HCT116 (cell line): ENCODE measurements around the gene ARL14. TPM values are rescaled to one million over a fixed set of nuclear protein-coding genes. Genes with fewer than 3 reads are reported as not detected.

Source experiments
- ATAC-seq: fragments of 200-7000 bp; cut with Tn5 transposase; 2 replicates; pipeline ENCODE4 v1.9.1; 2020; ENCODE audit warnings: mild to moderate bottlenecking, moderate library complexity
- BruUV-seq: library from RNA; stranded (reverse); fragments of 400-500 nt; replicated peaks from 2 replicates; lab custom pipeline; 2021; lab: Mats Ljungman, UMichigan
- CTCF ChIA-PET: fragments of 300-600 bp; sonication (Branson Sonifier 250); formaldehyde crosslinking; loops from one replicate; lab custom pipeline; 2021; ENCODE audit warnings: antibody characterized with exemption; lab: Charles Lee
- POLR2A ChIA-PET: fragments of 300-600, 350-600 bp; sonication (Branson Sonifier 250); formaldehyde crosslinking; loops from one replicate; lab custom pipeline; 2021; ENCODE audit warnings: antibody characterized with exemption; lab: Charles Lee
- RAD21 ChIA-PET, 2 experiments: fragments of 300-600 bp; sonication (Branson Sonifier 250); formaldehyde crosslinking; loops; one replicate each; lab custom pipeline; 2023; ENCODE audit warnings: low total read pairs in 2 of 2; ENCODE audit not compliant: uncharacterized antibody in 2 of 2, unreplicated experiment in 2 of 2, low non-redundant PET in 1 of 2; lab: Charles Lee
- DNase-seq: peaks from one replicate; pipeline ENCODE4 v3.0.0-alpha.2; 2010; ENCODE audit warnings: low read depth, low spot score
- H2AFZ ChIP-seq: fragments of 200-600 bp; shearing (Covaris generic), sonication (generic); 2 replicates; pipeline ENCODE4 v1.6.1; 2017; ENCODE audit warnings: low read depth, mixed run types, mixed read lengths, antibody characterized with exemption, low read length; ENCODE audit not compliant: poor library complexity, severe bottlenecking
- H3K27ac ChIP-seq: 2 replicates; pipeline ENCODE4 v1.5.1; 2012; ENCODE audit warnings: low read depth, low read length
- H3K27me3 ChIP-seq: fragments of 200-600 bp; sonication (generic); 2 replicates; pipeline ENCODE4 v1.6.1; 2016; ENCODE audit warnings: mixed run types, low read length, mixed read lengths; ENCODE audit not compliant: insufficient read depth
- H3K36me3 ChIP-seq, 2 experiments: fragments of 200-500 bp in 1 of 2; fragments of 200-600 bp in 1 of 2; sonication (Bioruptor generic) in 1 of 2; sonication (generic) in 1 of 2; 2 replicates each; pipeline versions ENCODE4 v1.5.1 to v1.6.1; 2014 to 2016; ENCODE audit warnings: low read length in 2 of 2, inconsistent platforms in 1 of 2, mixed read lengths in 1 of 2, mixed run types in 1 of 2; ENCODE audit not compliant: insufficient read depth in 2 of 2, control insufficient read depth in 1 of 2
- H3K4me1 ChIP-seq, 2 experiments: fragments of 200-600 bp in 1 of 2; sonication (generic) in 1 of 2; 2 replicates each; pipeline versions ENCODE4 v1.5.1 to v1.6.1; 2012 to 2017; ENCODE audit warnings: low read length in 2 of 2, inconsistent platforms in 1 of 2, mild to moderate bottlenecking in 1 of 2, mixed read lengths in 1 of 2, mixed run types in 1 of 2, moderate library complexity in 1 of 2; ENCODE audit not compliant: insufficient read depth in 2 of 2, control insufficient read depth in 1 of 2
- H3K4me2 ChIP-seq: fragments of 200-600 bp; sonication (generic); 2 replicates; pipeline ENCODE4 v1.6.1; 2017; ENCODE audit warnings: mixed run types, low read length, mixed read lengths
- H3K4me3 ChIP-seq, 2 experiments: fragments of 200-600 bp in 1 of 2; sonication (generic) in 1 of 2; replicated peaks in 1 of 2; 2 replicates each; pipeline ENCODE4 v1.5.1; 2011 to 2016; ENCODE audit warnings: low read length in 2 of 2, control low read depth in 1 of 2, low read depth in 1 of 2, mild to moderate bottlenecking in 1 of 2, mixed read lengths in 1 of 2, mixed run types in 1 of 2
- H3K79me2 ChIP-seq: fragments of 200-600 bp; sonication (generic); 2 replicates; pipeline ENCODE4 v1.6.1; 2017; ENCODE audit warnings: mild to moderate bottlenecking, mixed run types, low read length, moderate library complexity, mixed read lengths; ENCODE audit not compliant: insufficient read depth
- H3K9ac ChIP-seq: fragments of 200-600 bp; sonication (generic); 2 replicates; pipeline ENCODE4 v1.6.1; 2016; ENCODE audit warnings: low read length, mixed read lengths
- H3K9me2 ChIP-seq: fragments of 200-600 bp; sonication (generic), shearing (Covaris generic); 2 replicates; pipeline ENCODE4 v1.6.1; 2017; ENCODE audit warnings: mixed run types, mild to moderate bottlenecking, moderate library complexity; ENCODE audit not compliant: insufficient read depth
- H3K9me3 ChIP-seq, 2 experiments: fragments of 200-500 bp in 1 of 2; fragments of 200-600 bp in 1 of 2; sonication (Bioruptor generic) in 1 of 2; sonication (generic) in 1 of 2; 2 replicates each; pipeline ENCODE4 v1.6.1; 2014 to 2017; ENCODE audit warnings: low read length in 2 of 2, mixed read lengths in 2 of 2, inconsistent platforms in 1 of 2, low read depth in 1 of 2, mild to moderate bottlenecking in 1 of 2, mixed run types in 1 of 2, moderate library complexity in 1 of 2; ENCODE audit not compliant: control insufficient read depth in 1 of 2, insufficient read depth in 1 of 2
- H4K20me1 ChIP-seq: fragments of 200-600 bp; sonication (generic), shearing (Covaris generic); 2 replicates; pipeline ENCODE4 v1.6.1; 2017; ENCODE audit warnings: mixed run types, mild to moderate bottlenecking, moderate library complexity; ENCODE audit not compliant: insufficient read depth
- CEBPB ChIP-seq: IDR thresholded peaks from 2 replicates; pipeline ENCODE4 v1.6.1; 2012; ENCODE audit warnings: low read depth
- EGR1 ChIP-seq: IDR thresholded peaks from 2 replicates; pipeline ENCODE4 v1.6.1; 2012; ENCODE audit warnings: low read depth
- ELF1 ChIP-seq: IDR thresholded peaks from 2 replicates; pipeline ENCODE4 v1.6.1; 2012; ENCODE audit warnings: low read depth, borderline replicate concordance
- EZH2 ChIP-seq: fragments of 200-600 bp; sonication (generic); IDR thresholded peaks from 2 replicates; pipeline ENCODE4 v1.6.1; 2017; ENCODE audit warnings: antibody characterized with exemption, mixed run types
- FOSL1 ChIP-seq: IDR thresholded peaks from 2 replicates; pipeline ENCODE4 v1.6.1; 2012; ENCODE audit warnings: low read depth
- POLR2A ChIP-seq: IDR thresholded peaks from 2 replicates; pipeline ENCODE4 v1.7.0; 2011; ENCODE audit warnings: borderline replicate concordance; ENCODE audit not compliant: insufficient read depth, insufficient read length; ENCODE audit errors: extremely low read depth
- POLR2AphosphoS5 ChIP-seq: IDR thresholded peaks from 2 replicates; pipeline ENCODE4 v1.6.1; 2011; ENCODE audit warnings: mild to moderate bottlenecking, low read depth, low read length, moderate library complexity
- RAD21 ChIP-seq: IDR thresholded peaks from 2 replicates; pipeline ENCODE4 v1.6.1; 2012; ENCODE audit warnings: low read depth, mild to moderate bottlenecking
- SIN3A ChIP-seq: IDR thresholded peaks from 2 replicates; pipeline ENCODE4 v1.6.1; 2012; ENCODE audit warnings: low read depth
- SRF ChIP-seq: IDR thresholded peaks from 2 replicates; pipeline ENCODE4 v1.6.1; 2012; ENCODE audit warnings: low read depth
- YY1 ChIP-seq: IDR thresholded peaks from 2 replicates; pipeline ENCODE4 v1.6.1; 2011; ENCODE audit warnings: low read length, low read depth, moderate library complexity, mild to moderate bottlenecking; ENCODE audit not compliant: insufficient replicate concordance; ENCODE audit errors: extremely low read depth
- ZFX ChIP-seq: fragments of 450-650 bp; IDR thresholded peaks from 2 replicates; pipeline ENCODE4 v1.6.1; 2017
- intact Hi-C: fragments of 100-400 bp; cut with micrococcal nuclease; formaldehyde crosslinking; loops from 2 replicates; pipeline ENCODE4 v1.10.0; 2022
- total RNA-seq: library from RNA; stranded (reverse); gene quantifications from one replicate; pipeline ENCODE4 v1.2.1, GENCODE V29; 2021; ENCODE audit not compliant: unreplicated experiment
- TF ChIP-seq, protein P1 (sequence below): IDR thresholded peaks from 2 replicates; pipeline ENCODE4 v1.6.1; 2012
- TF ChIP-seq, protein P2 (sequence below), 3 experiments: fragments of 200-600 bp in 1 of 3; sonication (generic) in 1 of 3; IDR thresholded peaks in 2 of 3; conservative IDR thresholded peaks in 1 of 3; 2 replicates each; pipeline ENCODE4 v1.5.1; 2012 to 2017; ENCODE audit warnings: low read depth in 2 of 3, low read length in 2 of 3, antibody characterized with exemption in 1 of 3, borderline replicate concordance in 1 of 3, control low read depth in 1 of 3, mild to moderate bottlenecking in 1 of 3, mixed read lengths in 1 of 3, mixed run types in 1 of 3, moderate library complexity in 1 of 3; ENCODE audit not compliant: insufficient read depth in 1 of 3
- TF ChIP-seq, protein P3 (sequence below): IDR thresholded peaks from 2 replicates; pipeline ENCODE4 v1.6.1; 2012; ENCODE audit warnings: low read depth

The ARL14 gene
- total RNA-seq, 1 experiment from 2014 or later, result 0.42 TPM

DNA sequence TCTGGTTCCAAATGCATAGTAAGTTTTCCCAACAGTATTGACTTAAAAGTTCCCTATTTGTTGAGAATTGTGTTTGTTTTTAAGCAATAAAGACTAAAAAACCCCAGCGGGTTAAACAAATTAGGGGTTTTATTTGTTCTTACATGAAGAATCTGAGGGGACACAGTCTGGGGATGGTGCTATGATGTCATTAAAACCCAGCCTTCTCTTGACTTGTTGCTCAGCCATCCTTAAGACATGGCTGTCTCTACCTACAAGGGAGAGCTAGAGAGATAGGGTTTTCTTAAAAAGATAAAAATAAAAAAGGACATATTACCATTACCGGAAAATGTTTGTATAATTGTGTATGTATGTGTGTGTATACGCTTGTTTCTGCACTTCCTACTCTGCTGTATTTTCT is 11.7 kb upstream of the ARL14 start:
- H3K9me2 ChIP-seq, result no peaks in the 10 kb centered on the region
- H3K79me2 ChIP-seq, result no peaks in the 10 kb centered on the region
- no peaks in the 10 kb centered on the region for H4K20me1 ChIP-seq
- no peak for TF ChIP-seq ZFX
- no peak for TF ChIP-seq CEBPB
- TF ChIP-seq YY1, result no peak
- TF ChIP-seq, protein P1, sequence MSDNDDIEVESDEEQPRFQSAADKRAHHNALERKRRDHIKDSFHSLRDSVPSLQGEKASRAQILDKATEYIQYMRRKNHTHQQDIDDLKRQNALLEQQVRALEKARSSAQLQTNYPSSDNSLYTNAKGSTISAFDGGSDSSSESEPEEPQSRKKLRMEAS, result no peak
- TF ChIP-seq POLR2A, result no peak
- no peak for TF ChIP-seq SIN3A
- TF ChIP-seq, protein P2, sequence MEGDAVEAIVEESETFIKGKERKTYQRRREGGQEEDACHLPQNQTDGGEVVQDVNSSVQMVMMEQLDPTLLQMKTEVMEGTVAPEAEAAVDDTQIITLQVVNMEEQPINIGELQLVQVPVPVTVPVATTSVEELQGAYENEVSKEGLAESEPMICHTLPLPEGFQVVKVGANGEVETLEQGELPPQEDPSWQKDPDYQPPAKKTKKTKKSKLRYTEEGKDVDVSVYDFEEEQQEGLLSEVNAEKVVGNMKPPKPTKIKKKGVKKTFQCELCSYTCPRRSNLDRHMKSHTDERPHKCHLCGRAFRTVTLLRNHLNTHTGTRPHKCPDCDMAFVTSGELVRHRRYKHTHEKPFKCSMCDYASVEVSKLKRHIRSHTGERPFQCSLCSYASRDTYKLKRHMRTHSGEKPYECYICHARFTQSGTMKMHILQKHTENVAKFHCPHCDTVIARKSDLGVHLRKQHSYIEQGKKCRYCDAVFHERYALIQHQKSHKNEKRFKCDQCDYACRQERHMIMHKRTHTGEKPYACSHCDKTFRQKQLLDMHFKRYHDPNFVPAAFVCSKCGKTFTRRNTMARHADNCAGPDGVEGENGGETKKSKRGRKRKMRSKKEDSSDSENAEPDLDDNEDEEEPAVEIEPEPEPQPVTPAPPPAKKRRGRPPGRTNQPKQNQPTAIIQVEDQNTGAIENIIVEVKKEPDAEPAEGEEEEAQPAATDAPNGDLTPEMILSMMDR (IDR thresholded peaks at IDR 0.05 in 2 of 3, conservative IDR thresholded peaks at IDR 0.05 in 1 of 3; ENCODE audit: borderline replicate concordance in 1 of 3, insufficient read depth in 1 of 3, low read depth in 2 of 3, low read length in 2 of 3), result no peak
- TF ChIP-seq FOSL1, result no peak
- no peak for TF ChIP-seq POLR2AphosphoS5
- TF ChIP-seq ELF1, result no peak
- TF ChIP-seq EZH2, result no peak
- no peak for TF ChIP-seq EGR1
- TF ChIP-seq RAD21, result no peak
- TF ChIP-seq, protein P3, sequence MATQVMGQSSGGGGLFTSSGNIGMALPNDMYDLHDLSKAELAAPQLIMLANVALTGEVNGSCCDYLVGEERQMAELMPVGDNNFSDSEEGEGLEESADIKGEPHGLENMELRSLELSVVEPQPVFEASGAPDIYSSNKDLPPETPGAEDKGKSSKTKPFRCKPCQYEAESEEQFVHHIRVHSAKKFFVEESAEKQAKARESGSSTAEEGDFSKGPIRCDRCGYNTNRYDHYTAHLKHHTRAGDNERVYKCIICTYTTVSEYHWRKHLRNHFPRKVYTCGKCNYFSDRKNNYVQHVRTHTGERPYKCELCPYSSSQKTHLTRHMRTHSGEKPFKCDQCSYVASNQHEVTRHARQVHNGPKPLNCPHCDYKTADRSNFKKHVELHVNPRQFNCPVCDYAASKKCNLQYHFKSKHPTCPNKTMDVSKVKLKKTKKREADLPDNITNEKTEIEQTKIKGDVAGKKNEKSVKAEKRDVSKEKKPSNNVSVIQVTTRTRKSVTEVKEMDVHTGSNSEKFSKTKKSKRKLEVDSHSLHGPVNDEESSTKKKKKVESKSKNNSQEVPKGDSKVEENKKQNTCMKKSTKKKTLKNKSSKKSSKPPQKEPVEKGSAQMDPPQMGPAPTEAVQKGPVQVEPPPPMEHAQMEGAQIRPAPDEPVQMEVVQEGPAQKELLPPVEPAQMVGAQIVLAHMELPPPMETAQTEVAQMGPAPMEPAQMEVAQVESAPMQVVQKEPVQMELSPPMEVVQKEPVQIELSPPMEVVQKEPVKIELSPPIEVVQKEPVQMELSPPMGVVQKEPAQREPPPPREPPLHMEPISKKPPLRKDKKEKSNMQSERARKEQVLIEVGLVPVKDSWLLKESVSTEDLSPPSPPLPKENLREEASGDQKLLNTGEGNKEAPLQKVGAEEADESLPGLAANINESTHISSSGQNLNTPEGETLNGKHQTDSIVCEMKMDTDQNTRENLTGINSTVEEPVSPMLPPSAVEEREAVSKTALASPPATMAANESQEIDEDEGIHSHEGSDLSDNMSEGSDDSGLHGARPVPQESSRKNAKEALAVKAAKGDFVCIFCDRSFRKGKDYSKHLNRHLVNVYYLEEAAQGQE, result no peak
- TF ChIP-seq SRF, result no peak
- TF ChIP-seq, all 23 proteins: peak for 0
- Histone ChIP-seq H3K27me3 (no peaks in the 10 kb centered on the region), H3K9me3 (no peaks in the 10 kb centered on the region), H3K4me2 (no peak overlapping the region), H3K36me3 (no peaks in the 10 kb centered on the region), H2AFZ (peak overlapping the region; percentile 48), H3K4me1 (peaks cover 25 to 33% of the 10 kb centered on the region in 2 experiments), H3K27ac (no peak overlapping the region), H3K4me3 (no peak overlapping the region), H3K9ac (no peak overlapping the region)
- intact Hi-C loops, result loop anchor here (5.0 kb wide), 1 partner anchor 98 kb away; the partner anchor contains the start of gene KPNA4
- CTCF ChIA-PET, result interaction anchor here (1.0 kb wide), 1 partner anchor 13 kb away, joined by 3 read pairs; no protein-coding TSS in a partner anchor
- no peak for ATAC-seq
- POLR2A ChIA-PET, result no interaction called here
- no TSS peak for BruUV-seq
- no peak for DNase-seq
- RAD21 ChIA-PET, result no interaction called here
